GM23338 (cell line): ENCODE results near the gene KLK7. TPM values are rescaled to one million over a fixed set of nuclear protein-coding genes. Genes with fewer than 3 reads are reported as not detected.

ENCODE experiments used
- ATAC-seq: fragments of 200-7000 bp; cut with Tn5 transposase; 3 replicates; pipeline ENCODE4 v1.9.1; 2020
- DNase-seq: peaks from one replicate; pipeline ENCODE4 v3.0.0-alpha.2; 2015; ENCODE audit warnings: low spot score
- H2AFZ ChIP-seq: fragments of 200-600 bp; sonication (generic); 2 replicates; pipeline ENCODE4 v1.8.0; 2016; ENCODE audit warnings: antibody characterized with exemption, mild to moderate bottlenecking, moderate library complexity
- H3F3A ChIP-seq: fragments of 200-600 bp; sonication (generic); replicated peaks from 2 replicates; pipeline ENCODE4 v1.8.0; 2017; ENCODE audit warnings: antibody characterized with exemption, mixed run types, low read depth
- H3K27ac ChIP-seq: fragments of 200-600 bp; sonication (generic); 2 replicates; pipeline ENCODE4 v1.6.1; 2016; ENCODE audit warnings: low read depth
- H3K27me3 ChIP-seq: fragments of 200-600 bp; sonication (generic); 2 replicates; pipeline ENCODE4 v1.8.0; 2016; ENCODE audit warnings: mild to moderate bottlenecking, mixed run types, moderate library complexity; ENCODE audit not compliant: insufficient read depth
- H3K36me3 ChIP-seq: fragments of 200-600 bp; sonication (generic); 2 replicates; pipeline ENCODE4 v1.8.0; 2016; ENCODE audit warnings: mild to moderate bottlenecking; ENCODE audit not compliant: insufficient read depth
- H3K4me1 ChIP-seq: fragments of 200-600 bp; sonication (generic); 2 replicates; pipeline ENCODE4 v1.8.0; 2016; ENCODE audit warnings: mild to moderate bottlenecking, moderate library complexity; ENCODE audit not compliant: insufficient read depth
- H3K4me2 ChIP-seq: fragments of 200-600 bp; sonication (generic); 2 replicates; pipeline ENCODE4 v1.7.1; 2017; ENCODE audit warnings: mixed run types
- H3K4me3 ChIP-seq: fragments of 200-600 bp; sonication (generic); 2 replicates; pipeline ENCODE4 v1.6.1; 2016; ENCODE audit warnings: mixed run types
- H3K79me2 ChIP-seq: fragments of 200-600 bp; sonication (generic); replicated peaks from 2 replicates; pipeline ENCODE4 v1.8.0; 2017; ENCODE audit warnings: mild to moderate bottlenecking; ENCODE audit not compliant: insufficient read depth
- H3K9me2 ChIP-seq: fragments of 200-600 bp; sonication (generic); 2 replicates; pipeline ENCODE4 v1.8.0; 2017; ENCODE audit not compliant: insufficient read depth
- H4K20me1 ChIP-seq: fragments of 200-600 bp; sonication (generic); replicated peaks from 2 replicates; pipeline ENCODE4 v1.8.0; 2017; ENCODE audit warnings: mild to moderate bottlenecking; ENCODE audit not compliant: insufficient read depth
- H3K27ac Mint-ChIP-seq: 2 replicates; pipeline ENCODE4 v1.8.0; 2020; ENCODE audit warnings: inconsistent platforms, mild to moderate bottlenecking, moderate library complexity, mixed read lengths
- H3K27me3 Mint-ChIP-seq: 3 replicates; pipeline ENCODE4 v1.8.0; 2022; ENCODE audit warnings: low read depth, mild to moderate bottlenecking, moderate library complexity, mixed read lengths, inconsistent platforms; ENCODE audit not compliant: insufficient read depth, poor library complexity
- H3K36me3 Mint-ChIP-seq: 3 replicates; pipeline ENCODE4 v1.8.0; 2021; ENCODE audit warnings: low read depth, mild to moderate bottlenecking, inconsistent platforms, moderate library complexity, mixed read lengths
- H3K4me1 Mint-ChIP-seq: 3 replicates; pipeline ENCODE4 v1.8.0; 2020; ENCODE audit warnings: mild to moderate bottlenecking, inconsistent platforms, mixed read lengths
- H3K4me3 Mint-ChIP-seq: 3 replicates; pipeline ENCODE4 v1.8.0; 2021; ENCODE audit warnings: moderate library complexity, mild to moderate bottlenecking, inconsistent platforms, mixed read lengths
- H3K9me3 Mint-ChIP-seq: 3 replicates; pipeline ENCODE4 v1.8.0; 2020; ENCODE audit warnings: moderate library complexity, mild to moderate bottlenecking, inconsistent platforms, mixed read lengths
- EZH2 ChIP-seq: fragments of 200-600 bp; sonication (generic); IDR thresholded peaks from one replicate; pipeline ENCODE4 v1.8.0; 2017; ENCODE audit warnings: antibody characterized with exemption, mild to moderate bottlenecking, low read depth; ENCODE audit not compliant: unreplicated experiment
- EZH2phosphoT487 ChIP-seq: fragments of 200-600 bp; sonication (generic); IDR thresholded peaks from one replicate; pipeline ENCODE4 v1.8.1; 2018; ENCODE audit warnings: antibody characterized with exemption; ENCODE audit not compliant: unreplicated experiment
- POLR2AphosphoS5 ChIP-seq: IDR thresholded peaks from 2 replicates; pipeline ENCODE4 v1.6.1; 2016; ENCODE audit warnings: antibody characterized with exemption, low read depth
- STAT1 ChIP-seq: IDR thresholded peaks from one replicate; pipeline ENCODE4 v1.6.1; 2016; ENCODE audit warnings: antibody characterized with exemption; ENCODE audit not compliant: unreplicated experiment
- ZNF114 ChIP-seq: fragments of 250-450 bp; sonication (Bioruptor Pico); IDR thresholded peaks from 2 replicates; pipeline ENCODE4 v1.5.0; 2020; ENCODE audit warnings: mild to moderate bottlenecking, moderate library complexity
- ZNF331 ChIP-seq: fragments of 250-450 bp; sonication (Bioruptor Pico); IDR thresholded peaks from 2 replicates; pipeline ENCODE4 v1.5.0; 2020; ENCODE audit warnings: low read depth, mild to moderate bottlenecking, moderate library complexity
- polyA plus RNA-seq: library from polyadenylated mRNA; unstranded; fragments of >200 nt; fragmentation: Nextera tagmentation; extraction: Ambion mirVana; gene quantifications from 2 replicates; pipeline ENCODE4 v1.2.1, GENCODE V29; 2016
- total RNA-seq: library from RNA; depleted of rRNA; stranded (reverse); fragments of >200 nt; shearing (Covaris generic); gene quantifications from 2 replicates; pipeline ENCODE4 v1.2.3, GENCODE V29; 2014
- TF ChIP-seq, protein P1 (sequence below): IDR thresholded peaks from one replicate; pipeline ENCODE4 v1.6.1; 2018; ENCODE audit warnings: antibody characterized with exemption; ENCODE audit not compliant: unreplicated experiment
- TF ChIP-seq, protein P2 (sequence below), 2 experiments: fragments of 200-600 bp in 1 of 2; sonication (generic) in 1 of 2; conservative IDR thresholded peaks; 2 replicates each; pipeline versions ENCODE4 v1.5.1 to v1.6.1; 2016 to 2017; ENCODE audit warnings: antibody characterized with exemption in 2 of 2, low read depth in 2 of 2, mild to moderate bottlenecking in 2 of 2, moderate library complexity in 1 of 2
- TF ChIP-seq, protein P3 (sequence below): IDR thresholded peaks from 2 replicates; pipeline ENCODE4 v1.6.1; 2016; ENCODE audit warnings: antibody characterized with exemption

The KLK7 gene
- total and polyA plus RNA-seq, 2 experiments from 2014 or later = 1.1 to 1.4 TPM

DNA sequence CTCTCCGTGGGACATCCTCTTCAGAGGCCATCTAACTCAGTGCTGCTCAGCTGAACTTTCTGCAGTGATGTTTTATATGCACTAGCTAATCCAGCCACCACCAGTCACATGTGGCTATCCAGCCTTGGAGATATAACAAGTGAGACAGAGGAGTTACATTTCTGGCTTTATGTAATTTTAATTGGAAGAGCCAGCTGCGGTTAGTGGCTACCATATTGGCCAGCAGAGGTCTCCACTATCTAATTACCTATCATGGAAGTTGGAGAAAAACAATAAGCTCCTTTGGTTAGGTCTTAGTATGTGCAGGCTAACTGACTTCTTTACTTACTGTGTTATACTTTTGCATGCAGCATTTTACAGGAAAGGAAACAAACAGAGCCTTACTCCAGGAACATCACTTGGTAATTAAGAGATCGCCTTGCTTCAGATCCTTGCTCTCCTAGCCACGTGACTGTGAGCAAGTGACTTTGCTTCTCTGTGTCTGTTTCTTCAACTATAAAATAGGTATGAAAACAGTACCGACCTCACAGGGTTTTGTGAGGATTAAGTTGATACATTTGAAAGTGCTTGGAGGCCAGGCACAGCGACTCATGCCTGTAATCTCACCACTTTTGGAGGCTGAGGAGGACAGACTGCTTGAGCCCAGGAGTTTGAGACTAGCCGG lies 37.4 kb upstream of the KLK7 start:
- no peak overlapping the region for H3K4me3 ChIP-seq
- no peak overlapping the region for H3K4me3 Mint-ChIP-seq
- H2AFZ ChIP-seq = peak overlapping the region; percentile 83; the same call in 1 of the 2 replicates
- no peaks in the 10 kb centered on the region for H4K20me1 ChIP-seq
- TF ChIP-seq, protein P1, sequence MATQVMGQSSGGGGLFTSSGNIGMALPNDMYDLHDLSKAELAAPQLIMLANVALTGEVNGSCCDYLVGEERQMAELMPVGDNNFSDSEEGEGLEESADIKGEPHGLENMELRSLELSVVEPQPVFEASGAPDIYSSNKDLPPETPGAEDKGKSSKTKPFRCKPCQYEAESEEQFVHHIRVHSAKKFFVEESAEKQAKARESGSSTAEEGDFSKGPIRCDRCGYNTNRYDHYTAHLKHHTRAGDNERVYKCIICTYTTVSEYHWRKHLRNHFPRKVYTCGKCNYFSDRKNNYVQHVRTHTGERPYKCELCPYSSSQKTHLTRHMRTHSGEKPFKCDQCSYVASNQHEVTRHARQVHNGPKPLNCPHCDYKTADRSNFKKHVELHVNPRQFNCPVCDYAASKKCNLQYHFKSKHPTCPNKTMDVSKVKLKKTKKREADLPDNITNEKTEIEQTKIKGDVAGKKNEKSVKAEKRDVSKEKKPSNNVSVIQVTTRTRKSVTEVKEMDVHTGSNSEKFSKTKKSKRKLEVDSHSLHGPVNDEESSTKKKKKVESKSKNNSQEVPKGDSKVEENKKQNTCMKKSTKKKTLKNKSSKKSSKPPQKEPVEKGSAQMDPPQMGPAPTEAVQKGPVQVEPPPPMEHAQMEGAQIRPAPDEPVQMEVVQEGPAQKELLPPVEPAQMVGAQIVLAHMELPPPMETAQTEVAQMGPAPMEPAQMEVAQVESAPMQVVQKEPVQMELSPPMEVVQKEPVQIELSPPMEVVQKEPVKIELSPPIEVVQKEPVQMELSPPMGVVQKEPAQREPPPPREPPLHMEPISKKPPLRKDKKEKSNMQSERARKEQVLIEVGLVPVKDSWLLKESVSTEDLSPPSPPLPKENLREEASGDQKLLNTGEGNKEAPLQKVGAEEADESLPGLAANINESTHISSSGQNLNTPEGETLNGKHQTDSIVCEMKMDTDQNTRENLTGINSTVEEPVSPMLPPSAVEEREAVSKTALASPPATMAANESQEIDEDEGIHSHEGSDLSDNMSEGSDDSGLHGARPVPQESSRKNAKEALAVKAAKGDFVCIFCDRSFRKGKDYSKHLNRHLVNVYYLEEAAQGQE = no peak
- no peak for TF ChIP-seq POLR2AphosphoS5
- TF ChIP-seq ZNF114 (CRISPR knock-in tag) = no peak
- TF ChIP-seq ZNF331 (CRISPR knock-in tag) = no peak
- TF ChIP-seq STAT1 = no peak
- TF ChIP-seq, protein P2, sequence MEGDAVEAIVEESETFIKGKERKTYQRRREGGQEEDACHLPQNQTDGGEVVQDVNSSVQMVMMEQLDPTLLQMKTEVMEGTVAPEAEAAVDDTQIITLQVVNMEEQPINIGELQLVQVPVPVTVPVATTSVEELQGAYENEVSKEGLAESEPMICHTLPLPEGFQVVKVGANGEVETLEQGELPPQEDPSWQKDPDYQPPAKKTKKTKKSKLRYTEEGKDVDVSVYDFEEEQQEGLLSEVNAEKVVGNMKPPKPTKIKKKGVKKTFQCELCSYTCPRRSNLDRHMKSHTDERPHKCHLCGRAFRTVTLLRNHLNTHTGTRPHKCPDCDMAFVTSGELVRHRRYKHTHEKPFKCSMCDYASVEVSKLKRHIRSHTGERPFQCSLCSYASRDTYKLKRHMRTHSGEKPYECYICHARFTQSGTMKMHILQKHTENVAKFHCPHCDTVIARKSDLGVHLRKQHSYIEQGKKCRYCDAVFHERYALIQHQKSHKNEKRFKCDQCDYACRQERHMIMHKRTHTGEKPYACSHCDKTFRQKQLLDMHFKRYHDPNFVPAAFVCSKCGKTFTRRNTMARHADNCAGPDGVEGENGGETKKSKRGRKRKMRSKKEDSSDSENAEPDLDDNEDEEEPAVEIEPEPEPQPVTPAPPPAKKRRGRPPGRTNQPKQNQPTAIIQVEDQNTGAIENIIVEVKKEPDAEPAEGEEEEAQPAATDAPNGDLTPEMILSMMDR (conservative IDR thresholded peaks at IDR 0.05; ENCODE audit: low read depth in 2 of 2) = peak; percentile 73 to 90
- no peak for TF ChIP-seq EZH2phosphoT487
- no peak for TF ChIP-seq EZH2
- TF ChIP-seq, protein P3, sequence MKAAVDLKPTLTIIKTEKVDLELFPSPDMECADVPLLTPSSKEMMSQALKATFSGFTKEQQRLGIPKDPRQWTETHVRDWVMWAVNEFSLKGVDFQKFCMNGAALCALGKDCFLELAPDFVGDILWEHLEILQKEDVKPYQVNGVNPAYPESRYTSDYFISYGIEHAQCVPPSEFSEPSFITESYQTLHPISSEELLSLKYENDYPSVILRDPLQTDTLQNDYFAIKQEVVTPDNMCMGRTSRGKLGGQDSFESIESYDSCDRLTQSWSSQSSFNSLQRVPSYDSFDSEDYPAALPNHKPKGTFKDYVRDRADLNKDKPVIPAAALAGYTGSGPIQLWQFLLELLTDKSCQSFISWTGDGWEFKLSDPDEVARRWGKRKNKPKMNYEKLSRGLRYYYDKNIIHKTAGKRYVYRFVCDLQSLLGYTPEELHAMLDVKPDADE = no peak
- H3K36me3 ChIP-seq = no peaks in the 10 kb centered on the region
- H3K27me3 ChIP-seq = peaks cover 32% of the 10 kb centered on the region
- H3K27ac ChIP-seq = no peak overlapping the region
- no peaks in the 10 kb centered on the region for H3F3A ChIP-seq
- ATAC-seq (peak; percentile 1; the same call in 1 of the 3 replicates), DNase-seq (peak; percentile 79)
- H3K4me1 Mint-ChIP-seq = peaks cover 33% of the 10 kb centered on the region
- no peak overlapping the region; the same call in 1 of the 2 replicates for H3K27ac Mint-ChIP-seq
- H3K4me2 ChIP-seq = no peak overlapping the region
- H3K79me2 ChIP-seq = no peaks in the 10 kb centered on the region
- peaks cover 3% of the 10 kb centered on the region; the same call in 1 of the 3 replicates for H3K36me3 Mint-ChIP-seq
- H3K9me2 ChIP-seq = no peaks in the 10 kb centered on the region
- H3K4me1 ChIP-seq = peaks cover 5% of the 10 kb centered on the region; the same call in 1 of the 2 replicates
- peaks cover 10% of the 10 kb centered on the region for H3K9me3 Mint-ChIP-seq
- H3K27me3 Mint-ChIP-seq = peaks cover 36% of the 10 kb centered on the region
